Measurements from ENCODE around the gene KIRREL3. TPM values are rescaled to one million over a fixed set of nuclear protein-coding genes. Genes with fewer than 3 reads are reported as not detected.

KIRREL3 gene
- polyA plus RNA-seq, 2 of the 4 experiments (the other 2 are of a cell fraction), result 3.0 to 11.0 TPM

- ChIA-PET POLR2A (no interaction called here), CTCF (no interaction called here)
- FAIRE-seq (no peak), ATAC-seq (no peak), DNase-seq (ENCODE audit: low read depth in 1 of 2, low spot score in 1 of 2) (no peak)
- 68% methylated on average over 7 of the region's 7 CpGs for WGBS (ENCODE audit: missing lambda C conversion rate)
- H3K4me3 ChIP-seq, result no peak overlapping the region
- TF ChIP-seq BHLHE40 (IDR thresholded peaks at IDR 0.05; ENCODE audit: low read depth, low read length) (no peak), PHF8 (IDR thresholded peaks at IDR 0.05; ENCODE audit: borderline replicate concordance, low read depth) (no peak), HOXB13 (CRISPR knock-in tag; IDR thresholded peaks at IDR 0.05; ENCODE audit: low read depth) (no peak), RFX5 (IDR thresholded peaks at IDR 0.05) (no peak), PBX3 (IDR thresholded peaks at IDR 0.05) (no peak), HDAC2 (IDR thresholded peaks at IDR 0.05) (no peak), SREBF2 (IDR thresholded peaks at IDR 0.05) (no peak), JUN (IDR thresholded peaks at IDR 0.05) (no peak), ZC3H11A (IDR thresholded peaks at IDR 0.05) (no peak), NFE2L2 (conservative IDR thresholded peaks at IDR 0.05; ENCODE audit: low read length) (no peak), EHF (CRISPR knock-in tag; IDR thresholded peaks at IDR 0.05) (no peak), TP53 (CRISPR knock-in tag; IDR thresholded peaks at IDR 0.05) (no peak), EP300 (IDR thresholded peaks at IDR 0.05) (no peak), ZNF302 (CRISPR knock-in tag; IDR thresholded peaks at IDR 0.05) (no peak), JUNB (IDR thresholded peaks at IDR 0.05) (no peak), MAFK (IDR thresholded peaks at IDR 0.05; ENCODE audit: partially characterized antibody) (no peak), HOXB5 (CRISPR knock-in tag; IDR thresholded peaks at IDR 0.05) (no peak)
- H3K4me2 ChIP-seq, result no peak overlapping the region
- peaks cover 3% of the 10 kb centered on the region; the same call in 1 of the 3 replicates for H3K4me1 ChIP-seq
- peak overlapping the region in 1 of 2 experiments; percentile 35; a peak in 1 of 6 replicates for H3K27ac ChIP-seq
- H3K9me3 ChIP-seq, result no peaks in the 10 kb centered on the region
Observed at GRCh38 chr11:126791991-126792390, 208.6 kb downstream of the KIRREL3 start.

- POLR2A ChIA-PET, result no interaction called here
- H3K4me3 ChIP-seq, result no peak overlapping the region
- 70% methylated on average over 3 of the region's 3 CpGs for WGBS (ENCODE audit: missing lambda C conversion rate)
- DNase-seq (ENCODE audit: low read depth in 1 of 2, low spot score in 1 of 2) (no peak), ATAC-seq (peak in 1 of 2 experiments; percentile 23; a peak in 1 of 6 replicates), FAIRE-seq (no peak)
- TF ChIP-seq NFE2L2 (conservative IDR thresholded peaks at IDR 0.05; ENCODE audit: low read length) (no peak), EP300 (IDR thresholded peaks at IDR 0.05) (no peak), RFX5 (IDR thresholded peaks at IDR 0.05) (no peak), RARB (CRISPR knock-in tag; IDR thresholded peaks at IDR 0.05) (no peak), CHD4 (IDR thresholded peaks at IDR 0.05; ENCODE audit: borderline replicate concordance) (no peak), HEYL (CRISPR knock-in tag; IDR thresholded peaks at IDR 0.05) (no peak), E2F6 (IDR thresholded peaks at IDR 0.05; ENCODE audit: borderline replicate concordance, low read depth) (no peak), RCOR1 (IDR thresholded peaks at IDR 0.05; ENCODE audit: low read depth, low read length) (no peak), ESRRA (IDR thresholded peaks at IDR 0.05; ENCODE audit: borderline replicate concordance, low read length) (no peak), POLR2AphosphoS2 (conservative IDR thresholded peaks at IDR 0.05; ENCODE audit: low read length) (no peak), CHD2 (IDR thresholded peaks at IDR 0.05; ENCODE audit: low read length, partially characterized antibody) (no peak), JUN (IDR thresholded peaks at IDR 0.05) (no peak), ATOH8 (CRISPR knock-in tag; IDR thresholded peaks at IDR 0.05; ENCODE audit: low read depth) (no peak), GATA3 (IDR thresholded peaks at IDR 0.05; ENCODE audit: borderline replicate concordance) (no peak)
- CTCF ChIA-PET, result interaction anchor here (0.8 to 1.0 kb wide), 2 partner anchors 130 to 199 kb away, joined by 3 to 4 read pairs; no protein-coding TSS in a partner anchor
- H3K4me1 ChIP-seq, result peaks cover 3% of the 10 kb centered on the region; the same call in 1 of the 3 replicates
- peak overlapping the region in 1 of 2 experiments; percentile 35; a peak in 1 of 6 replicates for H3K27ac ChIP-seq
- H3K9me3 ChIP-seq, result no peaks in the 10 kb centered on the region
- no peak overlapping the region for H3K4me2 ChIP-seq
Observed at GRCh38 chr11:126791446-126791845, 209.1 kb downstream of the KIRREL3 start.

Data from A549 (cell line).